Measurements from ENCODE around the gene ENPP3.

DNA sequence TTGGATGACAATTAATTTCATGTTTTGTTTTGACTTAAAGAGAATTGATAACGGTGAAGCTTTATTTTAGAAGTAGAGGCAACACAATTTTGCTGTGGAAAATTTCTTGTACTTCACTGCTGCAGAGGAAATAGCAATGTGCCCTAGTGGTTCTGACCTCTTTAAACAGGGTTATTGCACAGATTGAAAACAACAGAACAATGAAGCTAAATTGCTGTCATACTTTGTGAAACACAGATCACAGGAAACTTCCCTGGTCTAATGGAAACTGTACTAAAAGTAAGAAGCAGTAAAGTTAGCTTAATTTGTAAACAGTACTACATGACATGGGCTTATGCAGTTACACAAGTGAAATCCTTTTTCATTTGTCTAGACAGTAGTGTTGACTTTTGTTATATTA is 32.8 kb downstream of the ENPP3 start:
- TF ChIP-seq, protein P1, sequence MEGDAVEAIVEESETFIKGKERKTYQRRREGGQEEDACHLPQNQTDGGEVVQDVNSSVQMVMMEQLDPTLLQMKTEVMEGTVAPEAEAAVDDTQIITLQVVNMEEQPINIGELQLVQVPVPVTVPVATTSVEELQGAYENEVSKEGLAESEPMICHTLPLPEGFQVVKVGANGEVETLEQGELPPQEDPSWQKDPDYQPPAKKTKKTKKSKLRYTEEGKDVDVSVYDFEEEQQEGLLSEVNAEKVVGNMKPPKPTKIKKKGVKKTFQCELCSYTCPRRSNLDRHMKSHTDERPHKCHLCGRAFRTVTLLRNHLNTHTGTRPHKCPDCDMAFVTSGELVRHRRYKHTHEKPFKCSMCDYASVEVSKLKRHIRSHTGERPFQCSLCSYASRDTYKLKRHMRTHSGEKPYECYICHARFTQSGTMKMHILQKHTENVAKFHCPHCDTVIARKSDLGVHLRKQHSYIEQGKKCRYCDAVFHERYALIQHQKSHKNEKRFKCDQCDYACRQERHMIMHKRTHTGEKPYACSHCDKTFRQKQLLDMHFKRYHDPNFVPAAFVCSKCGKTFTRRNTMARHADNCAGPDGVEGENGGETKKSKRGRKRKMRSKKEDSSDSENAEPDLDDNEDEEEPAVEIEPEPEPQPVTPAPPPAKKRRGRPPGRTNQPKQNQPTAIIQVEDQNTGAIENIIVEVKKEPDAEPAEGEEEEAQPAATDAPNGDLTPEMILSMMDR (IDR thresholded peaks at IDR 0.05) = no peak
- TF ChIP-seq POLR2A (IDR thresholded peaks at IDR 0.05) = no peak

Measured in testis (tissue), 2 donors.